NT2/D1 (cell line): Measurements from ENCODE around the gene OR56A3.

Source experiments
- SUZ12 ChIP-seq: IDR thresholded peaks from 2 replicates; pipeline ENCODE4 v1.6.1; 2011; ENCODE audit not compliant: insufficient read length, insufficient read depth; ENCODE audit errors: extremely low read depth
- ZNF274 ChIP-seq: IDR thresholded peaks from 2 replicates; pipeline ENCODE4 v1.6.1; 2011; ENCODE audit warnings: mild to moderate bottlenecking, low read depth, low read length

GRCh38 chr11:5986885-5987284 is 44.8 kb downstream of the OR56A3 start, which contains the start of gene OR52L1:
- TF ChIP-seq ZNF274 = no peak
- no peak for TF ChIP-seq SUZ12
